Mesothelial cell of epicardium (in vitro differentiated cells): ENCODE measurements around the gene RNF213. TPM values are rescaled to one million over a fixed set of nuclear protein-coding genes. Genes with fewer than 3 reads are reported as not detected.

Source experiments
- DNase-seq, 2 experiments: peaks; one replicate each; pipeline ENCODE4 v3.0.0; 2021; ENCODE audit warnings: low spot score in 2 of 2; ENCODE audit not compliant: unreplicated experiment in 2 of 2
- H3K27ac Mint-ChIP-seq: 2 replicates; pipeline ENCODE4 v1.8.0; 2021; ENCODE audit warnings: mixed read lengths
- H3K27me3 Mint-ChIP-seq: 2 replicates; pipeline ENCODE4 v1.8.0; 2021; ENCODE audit warnings: low read depth, mixed read lengths
- H3K36me3 Mint-ChIP-seq: 2 replicates; pipeline ENCODE4 v1.8.0; 2021; ENCODE audit warnings: mixed read lengths
- H3K4me1 Mint-ChIP-seq: 2 replicates; pipeline ENCODE4 v1.8.0; 2021; ENCODE audit warnings: mixed read lengths
- H3K4me3 Mint-ChIP-seq: 2 replicates; pipeline ENCODE4 v1.8.0; 2021; ENCODE audit warnings: mild to moderate bottlenecking, moderate library complexity, mixed read lengths
- H3K9me3 Mint-ChIP-seq: 2 replicates; pipeline ENCODE4 v1.8.0; 2021; ENCODE audit warnings: mixed read lengths
- total RNA-seq: library from RNA; stranded (reverse); gene quantifications from 3 replicates; pipeline ENCODE4 v1.2.1, GENCODE V29; 2021
- TF ChIP-seq, protein P1 (sequence below): fragments of 200-600 bp; sonication (generic); IDR thresholded peaks from one replicate; pipeline ENCODE4 v1.5.0; 2021; ENCODE audit warnings: antibody characterized with exemption; ENCODE audit not compliant: unreplicated experiment

Gene RNF213
- total RNA-seq, 1 donor from 2014 or later, result 76.7 TPM

DNA sequence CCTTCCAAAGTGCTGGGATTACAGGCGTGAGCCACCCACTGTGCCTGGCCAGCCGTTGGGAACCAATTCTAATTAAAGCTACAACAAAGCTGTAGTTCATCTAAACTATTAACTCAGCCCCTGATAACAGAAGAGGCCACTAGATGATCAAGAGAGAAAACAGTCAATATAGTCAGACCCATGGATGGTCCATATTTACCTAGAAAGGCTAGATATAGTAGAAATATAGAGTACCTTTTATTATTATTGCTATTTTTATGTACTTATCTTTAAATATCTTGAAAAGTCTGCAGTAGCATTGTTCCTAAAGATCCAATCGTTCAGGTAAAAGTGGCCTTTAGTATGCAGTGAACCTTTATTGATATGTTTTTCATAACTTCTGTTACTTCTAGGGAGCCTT lies 43.2 kb downstream of the RNF213 start:
- no peak for DNase-seq
- no peak overlapping the region for H3K27ac Mint-ChIP-seq
- TF ChIP-seq, protein P1, sequence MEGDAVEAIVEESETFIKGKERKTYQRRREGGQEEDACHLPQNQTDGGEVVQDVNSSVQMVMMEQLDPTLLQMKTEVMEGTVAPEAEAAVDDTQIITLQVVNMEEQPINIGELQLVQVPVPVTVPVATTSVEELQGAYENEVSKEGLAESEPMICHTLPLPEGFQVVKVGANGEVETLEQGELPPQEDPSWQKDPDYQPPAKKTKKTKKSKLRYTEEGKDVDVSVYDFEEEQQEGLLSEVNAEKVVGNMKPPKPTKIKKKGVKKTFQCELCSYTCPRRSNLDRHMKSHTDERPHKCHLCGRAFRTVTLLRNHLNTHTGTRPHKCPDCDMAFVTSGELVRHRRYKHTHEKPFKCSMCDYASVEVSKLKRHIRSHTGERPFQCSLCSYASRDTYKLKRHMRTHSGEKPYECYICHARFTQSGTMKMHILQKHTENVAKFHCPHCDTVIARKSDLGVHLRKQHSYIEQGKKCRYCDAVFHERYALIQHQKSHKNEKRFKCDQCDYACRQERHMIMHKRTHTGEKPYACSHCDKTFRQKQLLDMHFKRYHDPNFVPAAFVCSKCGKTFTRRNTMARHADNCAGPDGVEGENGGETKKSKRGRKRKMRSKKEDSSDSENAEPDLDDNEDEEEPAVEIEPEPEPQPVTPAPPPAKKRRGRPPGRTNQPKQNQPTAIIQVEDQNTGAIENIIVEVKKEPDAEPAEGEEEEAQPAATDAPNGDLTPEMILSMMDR, result no peak
- H3K9me3 Mint-ChIP-seq, result peaks cover 29% of the 10 kb centered on the region
- H3K27me3 Mint-ChIP-seq, result no peaks in the 10 kb centered on the region
- no peaks in the 10 kb centered on the region for H3K4me1 Mint-ChIP-seq
- H3K36me3 Mint-ChIP-seq, result peaks cover 71% of the 10 kb centered on the region
- no peak overlapping the region for H3K4me3 Mint-ChIP-seq

DNA sequence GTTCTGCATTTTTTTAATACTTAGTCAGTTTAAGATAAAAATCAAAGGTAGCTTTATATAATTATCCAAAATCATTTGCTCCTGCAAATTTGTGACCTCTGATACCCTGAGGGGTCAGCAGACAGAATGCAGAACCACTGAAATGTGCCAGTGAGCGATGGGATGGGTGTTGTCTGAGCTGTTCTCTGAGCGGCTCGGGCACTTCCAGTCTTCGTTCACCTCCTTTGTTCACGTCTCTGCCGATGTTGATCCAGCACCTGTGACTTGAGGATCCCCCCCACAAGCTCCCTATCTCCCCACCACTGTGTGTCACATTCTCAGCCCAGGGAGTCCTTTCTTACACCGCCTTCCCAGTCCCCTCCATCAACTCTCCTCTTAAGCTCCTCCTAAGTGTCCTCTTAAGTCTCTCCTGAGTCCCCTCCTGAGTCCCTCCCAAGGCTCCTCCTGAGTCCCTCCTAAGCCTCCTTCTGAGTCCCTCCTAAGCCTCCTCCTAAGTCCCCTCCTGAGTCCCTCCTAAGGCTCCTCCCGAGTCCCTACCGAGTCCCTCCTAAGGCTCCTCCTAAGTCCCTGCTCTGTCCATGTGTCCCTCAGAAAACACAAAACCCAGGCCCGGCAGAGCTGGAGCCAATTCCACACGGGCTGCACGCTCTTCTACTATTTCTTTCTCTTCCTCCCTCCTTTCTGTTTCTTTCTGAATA lies 47.5 kb downstream of the RNF213 start:
- Mint-ChIP-seq H3K27me3 (no peaks in the 10 kb centered on the region), H3K27ac (peak overlapping the region; percentile 1), H3K4me3 (no peak overlapping the region), H3K4me1 (no peaks in the 10 kb centered on the region), H3K36me3 (peaks cover 57% of the 10 kb centered on the region), H3K9me3 (peaks cover 9% of the 10 kb centered on the region)
- no peak for DNase-seq
- TF ChIP-seq, protein P1, result no peak

DNA sequence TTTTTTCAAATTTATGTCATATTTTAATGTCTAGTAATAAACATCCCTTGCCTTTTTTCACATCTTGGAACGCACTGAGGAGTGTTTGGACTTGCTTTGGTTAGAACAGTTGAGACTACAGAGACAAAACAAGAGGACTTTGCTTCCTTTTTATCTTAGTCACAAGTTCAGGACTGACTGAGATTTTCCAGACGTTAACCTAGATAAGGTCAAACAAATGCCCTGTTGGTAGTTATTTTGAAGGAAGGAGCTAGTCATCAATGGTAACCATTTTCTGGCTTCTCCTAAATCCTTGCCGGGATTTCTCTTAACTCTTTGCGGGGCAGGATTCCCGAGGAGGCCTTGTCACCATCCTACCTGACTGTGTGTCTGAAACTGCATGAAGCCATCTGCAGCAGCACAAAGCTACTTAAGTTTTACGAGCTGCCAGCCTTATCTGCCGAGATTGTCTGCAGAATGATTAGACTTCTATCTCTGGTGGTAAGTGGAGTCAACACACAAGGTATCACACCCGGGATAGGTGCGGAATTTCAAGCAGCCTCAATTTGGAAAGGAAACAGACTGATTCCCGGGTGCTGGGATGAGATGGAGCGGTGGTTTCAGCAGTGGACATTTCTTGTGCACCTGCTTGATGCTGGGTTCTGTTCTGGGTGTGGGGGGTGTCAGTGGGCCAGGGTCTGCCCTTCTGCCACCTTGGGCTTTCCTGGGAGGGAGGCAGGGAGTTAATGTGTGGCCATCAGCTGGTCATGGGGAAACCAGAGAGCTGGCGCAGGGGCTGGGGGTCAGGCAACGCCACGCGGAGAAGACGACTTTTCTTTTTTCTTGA lies 48.3 kb downstream of the RNF213 start:
- no peak for DNase-seq
- Mint-ChIP-seq H3K27ac (peak overlapping the region; percentile 1), H3K36me3 (peaks cover 56% of the 10 kb centered on the region), H3K27me3 (no peaks in the 10 kb centered on the region), H3K9me3 (peaks cover 6% of the 10 kb centered on the region), H3K4me3 (no peak overlapping the region), H3K4me1 (no peaks in the 10 kb centered on the region)
- TF ChIP-seq, protein P1, result no peak

DNA sequence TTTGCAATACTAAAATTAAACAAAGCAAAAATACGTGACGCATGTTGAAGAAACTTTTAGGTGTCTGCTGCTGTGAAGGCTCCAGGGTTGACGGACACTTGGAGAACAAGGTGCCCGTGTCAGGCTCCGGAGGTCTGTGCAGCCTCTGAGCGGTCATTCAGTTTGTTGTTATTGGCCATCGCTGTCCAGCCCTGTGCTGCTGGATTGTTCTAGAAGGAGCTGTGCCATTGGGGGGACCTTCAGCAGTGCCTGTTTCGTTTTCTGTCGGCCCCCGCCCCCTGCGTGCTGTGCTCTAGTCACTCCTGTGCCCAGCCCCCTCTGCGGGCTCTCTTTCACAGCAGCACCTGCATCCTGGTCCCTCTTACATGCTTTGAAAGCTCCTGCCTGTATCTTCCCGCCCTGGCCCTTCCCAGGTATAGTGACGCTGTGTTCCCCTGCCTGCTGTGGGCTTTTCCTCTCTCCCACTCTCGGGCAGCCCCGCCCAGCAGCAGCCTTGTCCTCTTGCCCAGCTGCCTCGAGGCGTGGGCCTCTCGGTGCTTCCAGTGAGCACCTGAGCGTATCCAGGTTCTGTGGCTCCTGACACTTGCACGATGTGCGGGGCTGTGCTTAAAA lies 50.7 kb downstream of the RNF213 start:
- Mint-ChIP-seq H3K36me3 (peaks cover 46% of the 10 kb centered on the region), H3K27me3 (no peaks in the 10 kb centered on the region), H3K9me3 (peaks cover 2% of the 10 kb centered on the region), H3K27ac (no peak overlapping the region), H3K4me1 (no peaks in the 10 kb centered on the region), H3K4me3 (no peak overlapping the region)
- no peak for DNase-seq
- TF ChIP-seq, protein P1, result no peak

DNA sequence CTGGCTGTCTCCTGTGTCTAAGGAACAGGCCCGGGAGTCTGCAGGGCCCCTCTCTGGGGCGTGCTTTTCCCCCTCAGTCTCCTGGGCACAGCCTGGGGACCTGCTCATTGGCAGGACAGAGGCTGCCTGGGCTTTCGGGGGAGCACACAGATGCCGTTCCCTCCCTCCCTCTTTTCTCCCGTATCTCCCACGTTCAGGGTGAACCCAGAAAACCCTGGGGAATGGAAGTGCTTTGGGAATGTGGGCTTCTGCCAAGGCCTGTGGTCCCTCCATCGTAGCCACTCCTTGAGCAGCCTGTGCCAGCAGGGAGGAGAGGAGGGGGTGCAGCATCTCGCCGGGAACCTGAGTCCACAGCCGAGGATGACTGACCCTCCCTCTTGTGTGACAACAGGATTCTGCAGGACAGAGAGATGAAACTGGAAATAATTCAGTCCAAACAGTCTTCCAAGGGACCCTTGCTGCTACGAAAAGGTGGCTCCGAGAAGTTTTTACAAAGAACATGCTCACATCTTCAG lies 52.0 kb downstream of the RNF213 start:
- no peak overlapping the region for H3K4me3 Mint-ChIP-seq
- H3K4me1 Mint-ChIP-seq, result no peaks in the 10 kb centered on the region
- no peak for DNase-seq
- TF ChIP-seq, protein P1, result no peak
- H3K9me3 Mint-ChIP-seq, result peaks cover 5% of the 10 kb centered on the region
- H3K27me3 Mint-ChIP-seq, result no peaks in the 10 kb centered on the region
- H3K36me3 Mint-ChIP-seq, result peaks cover 51% of the 10 kb centered on the region
- no peak overlapping the region for H3K27ac Mint-ChIP-seq
